ENCODE measurements around the gene RBM25.

DNA sequence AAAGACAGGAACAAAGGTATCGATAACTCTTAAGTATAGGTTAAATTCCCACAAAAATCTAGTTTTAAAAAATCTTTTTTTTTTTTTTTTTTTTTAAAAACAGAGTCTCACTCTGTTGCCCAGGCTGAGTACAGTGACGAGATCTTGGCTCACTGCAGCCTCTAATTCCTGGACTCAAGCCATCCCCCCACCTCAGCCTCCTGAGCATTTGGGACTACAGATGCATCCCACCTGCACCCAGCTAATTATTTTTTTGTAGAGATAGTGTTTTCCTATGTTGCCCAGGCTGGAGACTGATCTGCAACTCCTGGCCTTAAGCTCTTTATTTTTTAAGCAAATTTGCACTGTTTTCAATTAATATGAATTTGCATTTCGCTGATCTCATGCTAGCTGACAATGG, 87.8 kb downstream of the RBM25 start:
- TF ChIP-seq, protein P1, sequence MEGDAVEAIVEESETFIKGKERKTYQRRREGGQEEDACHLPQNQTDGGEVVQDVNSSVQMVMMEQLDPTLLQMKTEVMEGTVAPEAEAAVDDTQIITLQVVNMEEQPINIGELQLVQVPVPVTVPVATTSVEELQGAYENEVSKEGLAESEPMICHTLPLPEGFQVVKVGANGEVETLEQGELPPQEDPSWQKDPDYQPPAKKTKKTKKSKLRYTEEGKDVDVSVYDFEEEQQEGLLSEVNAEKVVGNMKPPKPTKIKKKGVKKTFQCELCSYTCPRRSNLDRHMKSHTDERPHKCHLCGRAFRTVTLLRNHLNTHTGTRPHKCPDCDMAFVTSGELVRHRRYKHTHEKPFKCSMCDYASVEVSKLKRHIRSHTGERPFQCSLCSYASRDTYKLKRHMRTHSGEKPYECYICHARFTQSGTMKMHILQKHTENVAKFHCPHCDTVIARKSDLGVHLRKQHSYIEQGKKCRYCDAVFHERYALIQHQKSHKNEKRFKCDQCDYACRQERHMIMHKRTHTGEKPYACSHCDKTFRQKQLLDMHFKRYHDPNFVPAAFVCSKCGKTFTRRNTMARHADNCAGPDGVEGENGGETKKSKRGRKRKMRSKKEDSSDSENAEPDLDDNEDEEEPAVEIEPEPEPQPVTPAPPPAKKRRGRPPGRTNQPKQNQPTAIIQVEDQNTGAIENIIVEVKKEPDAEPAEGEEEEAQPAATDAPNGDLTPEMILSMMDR (IDR thresholded peaks at IDR 0.05; ENCODE audit: insufficient read depth, low read length) = no peak
- TF ChIP-seq, protein P2, sequence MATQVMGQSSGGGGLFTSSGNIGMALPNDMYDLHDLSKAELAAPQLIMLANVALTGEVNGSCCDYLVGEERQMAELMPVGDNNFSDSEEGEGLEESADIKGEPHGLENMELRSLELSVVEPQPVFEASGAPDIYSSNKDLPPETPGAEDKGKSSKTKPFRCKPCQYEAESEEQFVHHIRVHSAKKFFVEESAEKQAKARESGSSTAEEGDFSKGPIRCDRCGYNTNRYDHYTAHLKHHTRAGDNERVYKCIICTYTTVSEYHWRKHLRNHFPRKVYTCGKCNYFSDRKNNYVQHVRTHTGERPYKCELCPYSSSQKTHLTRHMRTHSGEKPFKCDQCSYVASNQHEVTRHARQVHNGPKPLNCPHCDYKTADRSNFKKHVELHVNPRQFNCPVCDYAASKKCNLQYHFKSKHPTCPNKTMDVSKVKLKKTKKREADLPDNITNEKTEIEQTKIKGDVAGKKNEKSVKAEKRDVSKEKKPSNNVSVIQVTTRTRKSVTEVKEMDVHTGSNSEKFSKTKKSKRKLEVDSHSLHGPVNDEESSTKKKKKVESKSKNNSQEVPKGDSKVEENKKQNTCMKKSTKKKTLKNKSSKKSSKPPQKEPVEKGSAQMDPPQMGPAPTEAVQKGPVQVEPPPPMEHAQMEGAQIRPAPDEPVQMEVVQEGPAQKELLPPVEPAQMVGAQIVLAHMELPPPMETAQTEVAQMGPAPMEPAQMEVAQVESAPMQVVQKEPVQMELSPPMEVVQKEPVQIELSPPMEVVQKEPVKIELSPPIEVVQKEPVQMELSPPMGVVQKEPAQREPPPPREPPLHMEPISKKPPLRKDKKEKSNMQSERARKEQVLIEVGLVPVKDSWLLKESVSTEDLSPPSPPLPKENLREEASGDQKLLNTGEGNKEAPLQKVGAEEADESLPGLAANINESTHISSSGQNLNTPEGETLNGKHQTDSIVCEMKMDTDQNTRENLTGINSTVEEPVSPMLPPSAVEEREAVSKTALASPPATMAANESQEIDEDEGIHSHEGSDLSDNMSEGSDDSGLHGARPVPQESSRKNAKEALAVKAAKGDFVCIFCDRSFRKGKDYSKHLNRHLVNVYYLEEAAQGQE (IDR thresholded peaks at IDR 0.05; ENCODE audit: insufficient replicate concordance, low read depth) = no peak
- no peak for TF ChIP-seq SPI1 (IDR thresholded peaks at IDR 0.05; ENCODE audit: borderline replicate concordance, low read depth)

Data from HL-60 (cell line).